HepG2 (cell line): Measurements from ENCODE around the gene RPS25. TPM values are rescaled to one million over a fixed set of nuclear protein-coding genes. Genes with fewer than 3 reads are reported as not detected.
A peak's percentile ranks its signal among the peaks of the same experiment; 100 is the strongest.

Experiments used
- ARNTL ChIP-seq: sonication (generic); formaldehyde crosslinking; IDR thresholded peaks from 2 replicates; pipeline ENCODE4 v1.4.0; 2020; ENCODE audit warnings: mild to moderate bottlenecking, missing genetic modification reagents
- MIER3 ChIP-seq: IDR thresholded peaks from 2 replicates; pipeline ENCODE4 v1.6.1; 2016; ENCODE audit warnings: missing compliant biosample characterization, borderline replicate concordance
- PAXIP1 ChIP-seq: sonication (generic); formaldehyde crosslinking; conservative IDR thresholded peaks from 2 replicates; pipeline ENCODE4 v1.4.0; 2020; ENCODE audit warnings: mild to moderate bottlenecking, missing genetic modification reagents, moderate library complexity
- ZBTB40 ChIP-seq, 2 experiments: fragments of 450-650 bp in 1 of 2; sonication (generic) in 1 of 2; formaldehyde crosslinking in 1 of 2; IDR thresholded peaks; 2 replicates each; pipeline versions ENCODE4 v1.6.1 to v1.8.0; 2016 to 2022; ENCODE audit warnings: antibody characterized with exemption in 1 of 2, mild to moderate bottlenecking in 1 of 2, missing genetic modification reagents in 1 of 2
- ZNF549 ChIP-seq: sonication (generic); formaldehyde crosslinking; IDR thresholded peaks from 2 replicates; pipeline ENCODE4 v1.5.0; 2020; ENCODE audit warnings: missing genetic modification reagents
- ZNF687 ChIP-seq: sonication (generic); formaldehyde crosslinking; IDR thresholded peaks from 2 replicates; pipeline ENCODE4 v1.5.1; 2020; ENCODE audit warnings: mild to moderate bottlenecking, missing genetic modification reagents, moderate library complexity
- polyA plus RNA-seq, 8 experiments: library from polyadenylated mRNA; depleted of rRNA in 3 of 8; stranded (reverse) in 7 of 8; unstranded in 1 of 8; fragments of >200 nt; fragmentation: Illumina TruSeq in 4 of 8; extraction: Trizol in 4 of 8; gene quantifications; 2 replicates each; pipeline versions ENCODE4 v1.2.1 to v1.2.3, GENCODE V29; 2011 to 2016; ENCODE audit warnings: low read depth in 4 of 8, missing spikeins in 1 of 8, mixed read lengths in 1 of 8; ENCODE audit not compliant: insufficient read depth in 1 of 8
- total RNA-seq, 5 experiments: library from RNA; depleted of rRNA; stranded (reverse); fragments of >200 nt; fragmentation: Illumina TruSeq; extraction: Trizol; gene quantifications; 2 replicates each; pipeline ENCODE4 v1.2.3, GENCODE V29; 2016; ENCODE audit warnings: low read depth in 1 of 5

Gene RPS25
- total and polyA plus RNA-seq, 2 of the 13 experiments (the other 11 are each of a cell fraction or from before 2014, with no cell fraction given) = 839 to 1,415 TPM

GRCh38 chr11:119018074-119018938 is at the start of gene RPS25, which contains the start of gene TRAPPC4 (continued):
- TF ChIP-seq ZNF687 (CRISPR knock-in tag) (peak; percentile 92), ZNF549 (CRISPR knock-in tag) (no peak), ARNTL (CRISPR knock-in tag) (no peak), PAXIP1 (CRISPR knock-in tag) (0 out of 2 replicates have a peak, but pooled peaks have one; percentile 50), MIER3 (CRISPR knock-in tag) (peak; percentile 76), ZBTB40 (IDR thresholded peaks at IDR 0.05) (peak; percentile 87), ZBTB40 (CRISPR knock-in tag; IDR thresholded peaks at IDR 0.05) (no peak)
